IMR-90 (cell line): Measurements from ENCODE around the gene H19. TPM values are rescaled to one million over a fixed set of nuclear protein-coding genes. Genes with fewer than 3 reads are reported as not detected.

Experiments
- ATAC-seq: fragments of 200-7000 bp; cut with Tn5 transposase; 2 replicates; pipeline ENCODE4 v1.9.1; 2020; ENCODE audit warnings: low read depth, mild to moderate bottlenecking, moderate library complexity
- BruUV-seq: library from RNA; stranded (reverse); fragments of 400-500 nt; replicated peaks from 2 replicates; lab custom pipeline; 2021; lab: Mats Ljungman, UMichigan
- CTCF ChIA-PET: fragments of 300-600 bp; formaldehyde crosslinking; extraction: SDS; loops from one replicate; lab custom pipeline; 2021; ENCODE audit warnings: antibody characterized with exemption; lab: Yijun Ruan, JAX
- POLR2A ChIA-PET: fragments of 300-600 bp; sonication (Branson Sonifier 250); formaldehyde crosslinking; loops from one replicate; lab custom pipeline; 2022; ENCODE audit warnings: antibody characterized with exemption; ENCODE audit not compliant: unreplicated experiment; lab: Charles Lee
- DNase-seq: peaks from one replicate; pipeline ENCODE4 v3.0.0; 2013
- H2AFZ ChIP-seq: replicated peaks from 2 replicates; pipeline ENCODE3; 2013; ENCODE audit warnings: low read length, mild to moderate bottlenecking; ENCODE audit not compliant: poor library complexity
- H2AK5ac ChIP-seq: 2 replicates; pipeline ENCODE4 v1.6.1; 2013; ENCODE audit warnings: low read depth, low read length, inconsistent platforms
- H2AK9ac ChIP-seq: replicated peaks from 2 replicates; pipeline ENCODE3; 2013; ENCODE audit warnings: mild to moderate bottlenecking, low read depth, low read length, moderate library complexity; ENCODE audit not compliant: poor library complexity
- H2BK120ac ChIP-seq: 2 replicates; pipeline ENCODE4 v1.6.1; 2013; ENCODE audit warnings: low read depth, low read length, inconsistent platforms
- H2BK15ac ChIP-seq: 3 replicates; pipeline ENCODE4 v1.6.1; 2013; ENCODE audit warnings: low read depth, low read length, inconsistent platforms
- H2BK20ac ChIP-seq: 2 replicates; pipeline ENCODE4 v1.6.1; 2013; ENCODE audit warnings: low read depth, mild to moderate bottlenecking, inconsistent platforms, low read length, moderate library complexity
- H2BK5ac ChIP-seq: 2 replicates; pipeline ENCODE4 v1.6.1; 2013; ENCODE audit warnings: mild to moderate bottlenecking, low read depth, low read length, inconsistent platforms; ENCODE audit not compliant: poor library complexity, severe bottlenecking
- H3K14ac ChIP-seq: replicated peaks from 2 replicates; pipeline ENCODE4 v1.6.1; 2013; ENCODE audit warnings: low read depth, low read length, inconsistent platforms
- H3K18ac ChIP-seq: 2 replicates; pipeline ENCODE4 v1.6.1; 2013; ENCODE audit warnings: low read depth, low read length, control low read depth
- H3K23ac ChIP-seq: 2 replicates; pipeline ENCODE4 v1.6.1; 2013; ENCODE audit warnings: low read depth, low read length, inconsistent platforms
- H3K27ac ChIP-seq: 2 replicates; pipeline ENCODE4 v1.5.1; 2013; ENCODE audit warnings: mild to moderate bottlenecking, control low read depth, low read length; ENCODE audit not compliant: insufficient read depth
- H3K27me3 ChIP-seq: 2 replicates; pipeline ENCODE4 v1.6.1; 2013; ENCODE audit warnings: low read length; ENCODE audit not compliant: control insufficient read depth, insufficient read depth
- H3K36me3 ChIP-seq: 2 replicates; pipeline ENCODE4 v1.6.1; 2013; ENCODE audit warnings: low read length, mixed read lengths; ENCODE audit not compliant: control insufficient read depth, insufficient read depth
- H3K4ac ChIP-seq: 2 replicates; pipeline ENCODE4 v1.6.1; 2013; ENCODE audit warnings: low read depth, low read length, inconsistent platforms
- H3K4me1 ChIP-seq: 2 replicates; pipeline ENCODE4 v1.6.1; 2013; ENCODE audit warnings: low read length, mixed read lengths; ENCODE audit not compliant: control insufficient read depth, insufficient read depth
- H3K4me2 ChIP-seq: 2 replicates; pipeline ENCODE4 v1.6.1; 2013; ENCODE audit warnings: low read depth, mild to moderate bottlenecking, control low read depth, low read length, moderate library complexity
- H3K4me3 ChIP-seq: 2 replicates; pipeline ENCODE4 v1.5.1; 2013; ENCODE audit warnings: low read depth, mild to moderate bottlenecking, control low read depth, low read length, moderate library complexity; ENCODE audit not compliant: insufficient read depth
- H3K56ac ChIP-seq: 2 replicates; pipeline ENCODE4 v1.6.1; 2013; ENCODE audit warnings: low read length, inconsistent platforms; ENCODE audit not compliant: insufficient read depth; ENCODE audit errors: extremely low read depth
- H3K79me1 ChIP-seq, 2 experiments: 2 replicates each; pipeline ENCODE4 v1.6.1; 2013; ENCODE audit warnings: low read length in 2 of 2, inconsistent platforms in 1 of 2, low read depth in 1 of 2
- H3K9ac ChIP-seq: 2 replicates; pipeline ENCODE4 v1.6.1; 2013; ENCODE audit warnings: low read depth, low read length, control low read depth
- H3K9me1 ChIP-seq: 2 replicates; pipeline ENCODE4 v1.6.1; 2013; ENCODE audit warnings: low read length, inconsistent platforms; ENCODE audit not compliant: insufficient read depth
- H3K9me3 ChIP-seq: 2 replicates; pipeline ENCODE4 v1.6.1; 2013; ENCODE audit warnings: low read length; ENCODE audit not compliant: control insufficient read depth, insufficient read depth
- H4K20me1 ChIP-seq: 2 replicates; pipeline ENCODE4 v1.6.1; 2013; ENCODE audit warnings: low read length, inconsistent platforms; ENCODE audit not compliant: insufficient read depth
- H4K5ac ChIP-seq: 2 replicates; pipeline ENCODE4 v1.6.1; 2013; ENCODE audit warnings: mild to moderate bottlenecking, low read depth, low read length, control low read depth
- H4K8ac ChIP-seq, 2 experiments: 2 replicates each; pipeline ENCODE4 v1.6.1; 2013; ENCODE audit warnings: low read depth in 2 of 2, low read length in 2 of 2, control low read depth in 1 of 2, inconsistent platforms in 1 of 2
- H4K91ac ChIP-seq: 2 replicates; pipeline ENCODE4 v1.6.1; 2013; ENCODE audit warnings: low read depth, low read length, inconsistent platforms; ENCODE audit not compliant: insufficient read depth
- BHLHE40 ChIP-seq: fragments of 150-350 bp; IDR thresholded peaks from 2 replicates; pipeline ENCODE4 v1.6.1; 2016; ENCODE audit warnings: mild to moderate bottlenecking, low read depth, low read length
- CEBPB ChIP-seq: IDR thresholded peaks from 2 replicates; pipeline ENCODE4 v1.6.1; 2012; ENCODE audit warnings: low read depth, low read length, improper control_type of control experiment
- FOS ChIP-seq: fragments of 150-350 bp; IDR thresholded peaks from 2 replicates; pipeline ENCODE4 v1.6.1; 2016; ENCODE audit warnings: low read depth, low read length
- MAFK ChIP-seq: IDR thresholded peaks from 2 replicates; pipeline ENCODE4 v1.6.1; 2012; ENCODE audit warnings: low read depth, low read length, improper control_type of control experiment
- MAZ ChIP-seq: IDR thresholded peaks from 2 replicates; pipeline ENCODE4 v1.6.1; 2012; ENCODE audit warnings: low read depth, mild to moderate bottlenecking, low read length, improper control_type of control experiment, moderate library complexity, borderline replicate concordance
- MXI1 ChIP-seq: IDR thresholded peaks from 2 replicates; pipeline ENCODE4 v1.6.1; 2012; ENCODE audit warnings: low read depth, mild to moderate bottlenecking, low read length, moderate library complexity, borderline replicate concordance
- NFE2L2 ChIP-seq: fragments of 150-350 bp; IDR thresholded peaks from 2 replicates; pipeline ENCODE4 v1.6.1; 2016; ENCODE audit warnings: low read depth, mild to moderate bottlenecking, low read length
- POLR2A ChIP-seq: IDR thresholded peaks from 2 replicates; pipeline ENCODE4 v1.6.1; 2012; ENCODE audit warnings: mild to moderate bottlenecking, low read depth, low read length
- RAD21 ChIP-seq: IDR thresholded peaks from 2 replicates; pipeline ENCODE4 v1.6.1; 2012; ENCODE audit warnings: low read length, improper control_type of control experiment
- RCOR1 ChIP-seq: IDR thresholded peaks from 2 replicates; pipeline ENCODE4 v1.6.1; 2012; ENCODE audit warnings: mild to moderate bottlenecking, low read length, improper control_type of control experiment; ENCODE audit not compliant: insufficient replicate concordance
- RFX5 ChIP-seq: IDR thresholded peaks from 2 replicates; pipeline ENCODE4 v1.8.0; 2012; ENCODE audit warnings: low read depth, mild to moderate bottlenecking, low read length, moderate library complexity
- SMC3 ChIP-seq: fragments of 150-350 bp; IDR thresholded peaks from 2 replicates; pipeline ENCODE4 v1.6.1; 2016; ENCODE audit warnings: low read depth, mild to moderate bottlenecking, antibody characterized with exemption, low read length, moderate library complexity
- WGBS, 2 experiments: methylation state at CpG; one replicate each; pipeline versions ENCODE4 v1.1.5 to v1.1.7; 2013; ENCODE audit warnings: missing lambda C conversion rate in 2 of 2; ENCODE audit not compliant: insufficient read length in 1 of 2; ENCODE audit errors: extremely low coverage in 2 of 2; 5-methylcytosine and 5-hydroxymethylcytosine counted together
- dilution Hi-C: fragments of 300-500 bp; cut with HindIII; formaldehyde crosslinking; loops from one replicate; pipeline ENCODE4 v1.14.3; 2018; ENCODE audit warnings: low sequenced_read_pairs; ENCODE audit not compliant: unreplicated experiment
- in situ Hi-C: fragments of 300-500 bp; cut with MboI; formaldehyde crosslinking; loops from 3 replicates; pipeline ENCODE4 v1.14.3; 2019; ENCODE audit warnings: low sequenced_read_pairs, inconsistent platforms, mixed read lengths
- intact Hi-C: fragments of 100-400 bp; cut with micrococcal nuclease; formaldehyde crosslinking; loops from 2 replicates; pipeline ENCODE4 v1.10.0; 2022
- polyA plus RNA-seq, 3 experiments: library from polyadenylated mRNA; depleted of rRNA; stranded (reverse); fragments of >200 nt; gene quantifications; 2 replicates each; pipeline ENCODE4 v1.2.3, GENCODE V29; 2012; ENCODE audit warnings: low replicate concordance in 1 of 3
- total RNA-seq: library from RNA; depleted of rRNA; stranded (reverse); fragments of >200 nt; gene quantifications from 2 replicates; pipeline ENCODE4 v1.2.3, GENCODE V29; 2012
- TF ChIP-seq, protein P1 (sequence below): conservative IDR thresholded peaks from 2 replicates; pipeline ENCODE4 v1.5.1; 2012; ENCODE audit warnings: mild to moderate bottlenecking, low read depth, low read length, improper control_type of control experiment
- TF ChIP-seq, protein P2 (sequence below): fragments of 150-350 bp; IDR thresholded peaks from 2 replicates; pipeline ENCODE4 v1.6.1; 2017; ENCODE audit warnings: mild to moderate bottlenecking, antibody characterized with exemption, low read length, low read depth
- TF ChIP-seq, protein P3 (sequence below): fragments of 150-350 bp; IDR thresholded peaks from 2 replicates; pipeline ENCODE4 v1.6.1; 2016; ENCODE audit warnings: low read depth, mild to moderate bottlenecking, low read length, moderate library complexity, borderline replicate concordance

The H19 gene
- total and polyA plus RNA-seq, 2 of the 4 experiments (the other 2 are of a cell fraction) = 0.41 TPM; not detected in 1

DNA sequence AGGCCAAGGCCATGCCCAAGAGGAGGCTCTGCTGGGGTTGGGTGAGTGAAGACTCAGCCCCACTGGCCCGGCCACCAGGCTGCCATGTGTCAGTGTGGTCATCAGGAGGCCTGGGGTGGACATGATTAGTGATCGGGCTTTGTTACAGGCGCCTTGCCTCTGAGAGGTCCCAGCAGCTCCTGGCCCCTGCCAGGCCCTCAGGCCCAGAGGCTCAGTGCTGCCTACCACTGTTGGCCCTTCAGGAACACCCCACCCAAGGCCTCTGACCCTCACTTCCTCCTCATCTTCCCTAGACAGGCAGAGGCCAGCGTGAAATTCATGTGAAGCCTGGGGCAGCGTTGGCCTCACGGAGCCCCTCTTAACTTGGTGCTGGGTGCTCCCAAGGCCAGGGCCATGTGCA, 48.3 kb downstream of the H19 start:
- Histone ChIP-seq H3K4ac (no peak overlapping the region), H3K79me1 (no peaks in the 10 kb centered on the region), H4K20me1 (no peaks in the 10 kb centered on the region), H4K91ac (no peak overlapping the region), H4K5ac (no peak overlapping the region), H2AFZ (no peak overlapping the region), H3K14ac (no peak overlapping the region), H2BK120ac (no peak overlapping the region), H3K9me1 (no peaks in the 10 kb centered on the region), H2BK5ac (no peak overlapping the region), H2BK15ac (no peak overlapping the region), H3K27me3 (no peaks in the 10 kb centered on the region), H3K4me2 (no peak overlapping the region), H4K8ac (no peak overlapping the region), H3K4me1 (no peaks in the 10 kb centered on the region), H3K56ac (no peak overlapping the region), H2AK5ac (no peak overlapping the region), H3K9me3 (no peaks in the 10 kb centered on the region), H2BK20ac (no peak overlapping the region), H3K9ac (no peak overlapping the region), H2AK9ac (no peak overlapping the region), H3K18ac (no peak overlapping the region), H3K4me3 (no peak overlapping the region), H3K36me3 (no peaks in the 10 kb centered on the region), H3K23ac (no peak overlapping the region), H3K27ac (no peak overlapping the region)
- intact Hi-C loops = no loop called here
- no CpG with 5 or more reads among the region's 6 CpGs for WGBS, 2 experiments
- in situ Hi-C loops = no loop called here
- CTCF ChIA-PET = interaction anchor here (1.1 to 1.2 kb wide), 2 partner anchors 53 to 255 kb away, joined by 3 to 4 read pairs; no protein-coding TSS in a partner anchor
- POLR2A ChIA-PET = no interaction called here
- ATAC-seq (no peak), DNase-seq (no peak)
- dilution Hi-C loops = no loop called here
- no TSS peak for BruUV-seq
- TF ChIP-seq MAZ (no peak), FOS (no peak), NFE2L2 (no peak), RAD21 (no peak), MAFK (no peak), RFX5 (no peak), MXI1 (no peak), BHLHE40 (no peak), RCOR1 (no peak), SMC3 (no peak), POLR2A (no peak), CEBPB (no peak)
- TF ChIP-seq, protein P1, sequence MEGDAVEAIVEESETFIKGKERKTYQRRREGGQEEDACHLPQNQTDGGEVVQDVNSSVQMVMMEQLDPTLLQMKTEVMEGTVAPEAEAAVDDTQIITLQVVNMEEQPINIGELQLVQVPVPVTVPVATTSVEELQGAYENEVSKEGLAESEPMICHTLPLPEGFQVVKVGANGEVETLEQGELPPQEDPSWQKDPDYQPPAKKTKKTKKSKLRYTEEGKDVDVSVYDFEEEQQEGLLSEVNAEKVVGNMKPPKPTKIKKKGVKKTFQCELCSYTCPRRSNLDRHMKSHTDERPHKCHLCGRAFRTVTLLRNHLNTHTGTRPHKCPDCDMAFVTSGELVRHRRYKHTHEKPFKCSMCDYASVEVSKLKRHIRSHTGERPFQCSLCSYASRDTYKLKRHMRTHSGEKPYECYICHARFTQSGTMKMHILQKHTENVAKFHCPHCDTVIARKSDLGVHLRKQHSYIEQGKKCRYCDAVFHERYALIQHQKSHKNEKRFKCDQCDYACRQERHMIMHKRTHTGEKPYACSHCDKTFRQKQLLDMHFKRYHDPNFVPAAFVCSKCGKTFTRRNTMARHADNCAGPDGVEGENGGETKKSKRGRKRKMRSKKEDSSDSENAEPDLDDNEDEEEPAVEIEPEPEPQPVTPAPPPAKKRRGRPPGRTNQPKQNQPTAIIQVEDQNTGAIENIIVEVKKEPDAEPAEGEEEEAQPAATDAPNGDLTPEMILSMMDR = no peak
- TF ChIP-seq, protein P2, sequence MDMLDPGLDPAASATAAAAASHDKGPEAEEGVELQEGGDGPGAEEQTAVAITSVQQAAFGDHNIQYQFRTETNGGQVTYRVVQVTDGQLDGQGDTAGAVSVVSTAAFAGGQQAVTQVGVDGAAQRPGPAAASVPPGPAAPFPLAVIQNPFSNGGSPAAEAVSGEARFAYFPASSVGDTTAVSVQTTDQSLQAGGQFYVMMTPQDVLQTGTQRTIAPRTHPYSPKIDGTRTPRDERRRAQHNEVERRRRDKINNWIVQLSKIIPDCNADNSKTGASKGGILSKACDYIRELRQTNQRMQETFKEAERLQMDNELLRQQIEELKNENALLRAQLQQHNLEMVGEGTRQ = no peak
- TF ChIP-seq, protein P3, sequence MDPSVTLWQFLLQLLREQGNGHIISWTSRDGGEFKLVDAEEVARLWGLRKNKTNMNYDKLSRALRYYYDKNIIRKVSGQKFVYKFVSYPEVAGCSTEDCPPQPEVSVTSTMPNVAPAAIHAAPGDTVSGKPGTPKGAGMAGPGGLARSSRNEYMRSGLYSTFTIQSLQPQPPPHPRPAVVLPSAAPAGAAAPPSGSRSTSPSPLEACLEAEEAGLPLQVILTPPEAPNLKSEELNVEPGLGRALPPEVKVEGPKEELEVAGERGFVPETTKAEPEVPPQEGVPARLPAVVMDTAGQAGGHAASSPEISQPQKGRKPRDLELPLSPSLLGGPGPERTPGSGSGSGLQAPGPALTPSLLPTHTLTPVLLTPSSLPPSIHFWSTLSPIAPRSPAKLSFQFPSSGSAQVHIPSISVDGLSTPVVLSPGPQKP = no peak
